T1000 (cell line): ENCODE measurements around the gene PLA2G6.
"Not testable (repeated sequence)": the region's sequence is repeated elsewhere in the genome, so short reads cannot be mapped to it uniquely, and the experiment has no call there.

Source experiments
- DNase-seq: peaks from one replicate; lab custom pipeline; 2025; ENCODE audit warnings: mixed read lengths; lab: John Stamatoyannopoulos, UW

PLA2G6 gene

DNA sequence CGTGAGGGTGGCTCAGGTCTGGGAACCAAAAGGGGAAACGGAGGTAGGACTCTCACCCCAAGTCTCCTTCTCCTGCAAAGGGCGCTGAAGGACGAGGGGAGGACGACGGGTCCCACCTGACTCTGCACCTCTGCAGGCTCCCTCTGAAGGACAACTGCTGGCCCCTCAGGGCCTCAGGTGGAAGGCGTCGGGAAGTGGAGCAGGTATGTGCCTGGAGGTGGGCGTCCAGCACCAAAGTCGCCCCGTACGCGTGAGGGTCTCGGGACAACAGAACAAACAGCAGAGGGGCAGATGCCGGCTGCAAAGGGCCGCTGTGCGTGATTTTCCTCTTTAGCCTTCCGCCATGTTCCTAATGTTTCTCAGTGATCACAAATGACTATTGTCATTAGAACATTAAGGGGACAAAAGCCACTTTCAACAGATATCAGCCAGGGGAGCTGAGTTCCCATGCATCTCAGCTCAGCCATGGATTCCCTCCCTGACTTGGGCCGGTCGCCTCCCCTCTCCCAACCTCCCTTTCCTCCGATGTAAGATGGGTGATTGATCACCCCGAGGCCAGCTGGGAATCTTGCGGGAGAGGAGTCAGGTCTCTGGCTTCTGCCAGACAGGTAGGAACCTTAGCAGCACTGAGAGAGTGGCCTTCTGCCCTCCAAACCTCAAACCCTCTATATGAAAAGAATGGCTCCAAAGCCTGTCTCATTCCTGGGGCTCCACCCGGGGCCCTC is 98.5 kb downstream of the PLA2G6 start:
- no peak for DNase-seq

DNA sequence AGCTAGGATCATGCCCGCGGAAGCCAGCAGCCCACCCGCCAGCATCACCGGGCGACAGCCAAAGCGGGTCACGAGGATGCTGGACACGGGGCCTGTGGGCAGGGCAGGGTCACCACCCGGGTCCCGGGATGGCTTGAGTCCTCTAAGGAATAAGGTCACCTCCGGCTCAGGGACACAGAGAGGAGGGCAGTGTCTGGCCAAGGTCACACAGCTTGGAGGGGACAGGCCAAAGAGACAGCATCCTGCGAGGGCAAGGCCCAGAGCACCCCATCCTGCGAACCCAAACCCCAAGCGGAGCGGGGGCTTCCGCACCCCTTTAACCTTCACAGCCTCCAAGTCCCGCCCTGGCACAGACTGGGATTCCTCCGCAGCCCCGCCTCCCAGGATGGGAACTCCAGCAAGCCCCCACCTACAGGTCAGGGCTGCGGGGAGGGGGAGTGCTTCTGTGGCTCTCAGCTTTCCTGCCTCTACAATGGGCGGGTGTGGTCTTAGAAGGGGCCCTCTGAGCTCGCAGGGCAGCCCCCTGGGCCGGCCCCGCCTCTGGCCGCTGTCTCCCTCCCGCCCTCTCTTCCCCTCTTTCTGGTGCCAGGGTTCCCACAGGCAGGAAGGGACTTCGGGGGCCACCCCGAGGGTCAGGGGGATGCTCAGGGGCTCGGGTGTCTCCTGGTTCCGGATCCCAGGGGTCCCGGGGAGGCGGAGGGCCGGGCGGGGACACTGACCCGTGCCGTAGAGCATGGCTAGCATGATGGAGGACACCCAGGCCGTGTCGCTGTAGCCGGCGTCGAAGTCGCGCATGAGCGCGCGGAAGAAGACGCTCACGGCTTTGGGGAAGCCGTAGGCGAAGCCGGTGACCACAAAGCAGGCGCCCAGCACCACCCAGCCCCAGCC is 99.4 kb downstream of the PLA2G6 start:
- no peak for DNase-seq

DNA sequence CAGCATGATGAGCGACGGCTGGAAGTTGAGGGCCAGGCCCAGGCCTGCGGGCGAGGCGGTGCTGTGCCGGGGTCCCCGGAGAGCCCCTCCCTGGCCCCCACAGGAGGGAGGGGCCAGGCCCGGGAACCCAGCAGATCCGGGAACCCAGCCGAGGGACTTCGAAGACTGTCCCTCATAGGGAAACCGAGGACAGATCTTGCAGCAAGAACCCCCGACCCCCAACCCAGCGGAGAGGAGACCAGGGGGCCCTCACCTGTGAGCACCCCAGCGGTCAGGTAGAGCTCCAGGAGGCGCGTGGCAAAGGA is 100.0 kb downstream of the PLA2G6 start:
- no peak for DNase-seq

DNA sequence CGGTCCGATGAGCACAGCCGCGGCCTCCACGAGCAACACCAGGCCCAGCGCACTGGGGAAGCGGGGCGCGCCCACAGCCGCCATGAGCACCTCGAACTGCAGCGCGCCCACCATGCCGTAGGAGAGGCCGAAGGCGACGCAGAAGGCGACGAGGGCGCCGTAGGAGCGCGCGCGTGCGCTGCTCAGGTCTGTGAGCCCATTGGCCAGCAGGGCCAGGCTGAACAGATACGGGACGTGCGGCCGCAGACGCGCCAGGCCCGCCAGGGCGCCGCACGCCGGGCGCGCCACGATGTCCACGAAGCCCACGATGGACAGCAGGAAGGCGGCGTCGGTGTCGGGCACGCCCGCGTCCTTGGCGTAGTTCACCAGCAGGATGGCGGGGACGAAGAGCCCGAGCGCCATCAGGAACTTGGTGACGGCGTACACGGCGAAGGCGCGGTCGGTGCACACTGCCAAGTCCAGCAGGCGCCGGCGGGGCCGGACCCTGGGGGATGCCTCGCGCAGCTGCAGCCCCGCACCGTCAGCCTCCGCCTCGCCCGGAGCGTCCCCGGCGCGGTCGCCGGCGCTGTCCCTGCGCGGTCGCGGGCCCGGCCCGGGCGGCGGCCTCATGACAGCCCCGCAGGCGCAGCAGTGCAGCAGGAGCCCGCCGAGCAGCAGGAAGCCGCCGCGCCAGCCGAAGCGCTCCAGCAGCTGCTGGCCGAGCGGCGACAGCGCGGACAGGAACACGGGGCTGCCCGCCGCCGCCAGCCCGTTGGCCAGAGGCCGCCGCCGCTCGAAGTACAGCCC is 100.6 kb downstream of the PLA2G6 start:
- DNase-seq: no peak

DNA sequence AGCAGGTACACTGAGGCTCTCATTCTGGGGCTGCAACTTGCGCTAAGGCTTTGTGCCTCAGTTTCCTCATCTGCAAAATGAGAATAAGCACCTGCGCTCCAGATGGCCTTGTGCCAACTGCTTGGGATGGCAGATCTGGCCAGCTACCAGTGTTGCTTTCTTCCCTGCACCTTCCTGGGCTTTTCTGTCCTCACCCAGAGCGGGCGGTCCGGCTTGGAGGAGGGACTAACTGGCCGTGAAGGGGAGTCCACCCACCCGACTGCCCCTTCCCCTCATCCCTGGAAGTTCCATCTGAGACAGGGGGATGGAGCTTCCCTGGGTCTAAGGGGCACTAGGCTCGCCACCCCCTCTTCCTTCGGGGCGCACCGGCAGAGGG is 101.2 kb downstream of the PLA2G6 start:
- DNase-seq: no peak

DNA sequence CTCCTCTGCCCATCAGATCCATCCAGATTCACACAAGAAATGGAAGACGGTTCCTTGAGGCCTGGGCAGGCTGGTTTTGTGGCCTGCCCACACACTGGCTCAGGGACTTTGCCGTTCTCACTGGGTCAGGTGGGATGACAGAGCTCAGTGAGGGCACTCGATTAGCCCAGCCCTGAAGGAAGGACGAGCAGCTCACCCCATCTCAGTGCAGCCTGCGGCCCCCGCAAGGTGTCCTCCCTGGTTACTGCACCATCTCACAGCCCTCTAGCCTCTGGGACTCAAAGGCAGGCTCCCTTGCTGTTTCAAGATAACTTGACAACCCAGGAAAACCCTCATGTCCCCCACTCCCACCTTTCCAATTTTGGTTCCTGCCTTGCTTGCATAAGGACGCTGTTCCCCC is 101.8 kb downstream of the PLA2G6 start:
- DNase-seq: no peak

DNA sequence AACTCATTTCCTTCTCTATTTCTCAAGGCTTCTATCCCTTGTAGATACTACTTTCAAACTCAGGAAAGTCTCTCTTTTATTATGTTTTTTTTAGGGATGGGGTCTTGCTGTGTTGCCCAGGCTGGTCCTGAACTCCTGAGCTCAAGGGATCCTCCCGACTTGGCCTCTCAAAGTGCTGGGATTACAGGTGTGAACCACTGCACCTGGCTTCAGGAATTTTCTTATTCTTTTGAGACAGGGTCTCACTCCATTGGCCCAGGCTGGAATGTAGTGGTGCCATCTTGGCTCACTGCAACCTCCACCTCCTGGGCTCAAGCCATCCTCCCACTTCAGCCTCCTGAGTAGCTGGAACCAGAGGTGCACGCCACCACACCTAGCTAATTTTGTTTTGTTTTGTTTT is 102.4 kb downstream of the PLA2G6 start:
- DNase-seq: not testable (repeated sequence)

DNA sequence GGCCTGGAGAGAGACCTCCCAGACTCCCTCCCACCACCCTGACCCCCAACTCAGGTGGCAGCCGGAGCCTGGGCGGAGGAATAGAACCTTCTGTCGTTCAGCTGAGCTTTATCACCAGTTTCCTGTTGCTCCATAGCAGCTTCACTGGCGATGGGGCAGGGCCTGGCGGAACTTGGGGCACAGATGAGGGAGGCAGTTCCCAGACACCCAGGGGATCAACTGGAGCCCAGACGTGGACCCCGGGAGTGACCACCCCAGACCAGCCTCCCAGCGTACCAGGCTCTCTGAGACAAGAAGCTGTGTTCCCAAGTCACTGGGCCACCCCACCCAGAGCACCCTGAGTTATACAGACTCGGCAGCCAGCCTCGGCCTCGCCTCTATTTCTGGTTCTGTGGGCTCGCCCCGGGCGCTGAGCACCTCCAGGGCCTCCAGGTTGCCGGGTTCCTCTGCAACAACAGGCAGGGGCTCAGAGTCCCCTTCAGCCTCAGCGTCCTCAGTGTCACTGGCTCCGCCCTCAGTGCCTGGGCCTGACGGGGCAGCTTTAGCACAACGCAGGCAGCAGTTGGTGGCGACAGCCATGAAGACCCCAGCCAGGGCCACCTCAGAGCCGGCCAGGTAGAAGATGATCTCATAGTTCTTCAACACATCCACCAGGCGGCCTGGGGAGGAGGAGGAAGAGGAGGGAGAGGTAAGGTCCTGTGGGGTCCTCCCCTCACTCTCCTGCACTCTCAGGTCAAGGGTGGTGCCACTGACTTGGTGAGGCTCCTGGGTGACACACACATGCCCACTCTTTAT is 103.4 kb downstream of the PLA2G6 start:
- no peak for DNase-seq

DNA sequence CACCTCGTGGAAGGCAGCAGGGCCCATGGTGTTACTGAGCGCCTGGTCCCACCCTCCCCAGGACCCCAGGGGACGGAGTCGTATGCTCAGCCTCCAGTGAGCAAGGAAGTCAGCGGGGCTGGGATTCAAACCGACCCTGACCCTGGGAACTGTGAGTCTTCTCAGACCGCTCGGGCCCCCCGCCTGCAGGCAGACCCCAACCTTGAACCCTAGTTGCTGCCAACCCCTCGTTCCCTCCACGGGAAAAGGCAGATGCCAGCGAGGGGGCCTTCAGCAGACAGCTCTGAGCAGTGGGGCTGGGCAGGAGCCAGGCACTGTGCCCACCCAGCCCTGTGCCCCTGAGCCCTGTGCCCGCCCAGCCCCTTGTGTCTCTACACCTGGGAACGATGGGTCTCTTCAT is 104.0 kb downstream of the PLA2G6 start:
- no peak for DNase-seq

DNA sequence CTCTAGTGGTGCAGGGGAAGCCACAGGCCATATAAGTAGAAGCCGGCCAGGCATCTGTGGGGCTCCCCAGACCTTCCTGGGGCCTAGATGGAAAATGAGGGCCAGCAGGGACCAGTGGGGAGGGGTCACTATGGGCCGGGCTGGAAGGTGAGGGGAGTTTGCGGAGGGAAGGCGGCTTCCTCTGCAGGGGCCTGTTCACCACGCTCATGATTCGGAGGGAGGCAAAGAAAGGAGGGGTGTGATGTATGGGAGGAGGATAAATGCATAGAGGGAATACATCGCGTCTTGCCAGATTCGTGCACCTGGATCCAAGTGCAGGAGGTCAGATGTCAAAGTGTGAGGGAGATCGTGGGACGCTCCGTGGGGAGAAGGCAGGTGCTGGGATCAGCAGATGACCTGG is 104.5 kb downstream of the PLA2G6 start:
- no peak for DNase-seq

DNA sequence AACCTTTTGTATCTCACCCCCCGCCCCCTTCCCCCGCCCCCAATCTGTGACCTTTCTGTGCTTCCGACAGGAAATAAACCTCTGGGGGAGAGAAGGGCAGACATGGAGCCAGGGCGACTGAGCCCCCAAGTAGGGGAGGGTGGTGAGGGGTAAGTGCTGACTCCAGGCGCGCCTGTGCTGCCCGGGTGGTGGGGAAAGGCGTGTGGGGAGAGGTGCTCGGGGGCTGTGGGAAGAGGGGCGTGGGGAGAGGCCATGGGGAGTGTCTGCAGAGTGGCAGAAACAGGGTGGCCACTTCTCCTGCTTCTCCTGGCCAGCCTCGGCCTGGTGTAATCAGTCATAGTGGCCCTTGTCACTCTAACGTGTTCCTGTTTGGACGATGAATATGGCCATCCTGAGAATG is 105.7 kb downstream of the PLA2G6 start:
- no peak for DNase-seq

DNA sequence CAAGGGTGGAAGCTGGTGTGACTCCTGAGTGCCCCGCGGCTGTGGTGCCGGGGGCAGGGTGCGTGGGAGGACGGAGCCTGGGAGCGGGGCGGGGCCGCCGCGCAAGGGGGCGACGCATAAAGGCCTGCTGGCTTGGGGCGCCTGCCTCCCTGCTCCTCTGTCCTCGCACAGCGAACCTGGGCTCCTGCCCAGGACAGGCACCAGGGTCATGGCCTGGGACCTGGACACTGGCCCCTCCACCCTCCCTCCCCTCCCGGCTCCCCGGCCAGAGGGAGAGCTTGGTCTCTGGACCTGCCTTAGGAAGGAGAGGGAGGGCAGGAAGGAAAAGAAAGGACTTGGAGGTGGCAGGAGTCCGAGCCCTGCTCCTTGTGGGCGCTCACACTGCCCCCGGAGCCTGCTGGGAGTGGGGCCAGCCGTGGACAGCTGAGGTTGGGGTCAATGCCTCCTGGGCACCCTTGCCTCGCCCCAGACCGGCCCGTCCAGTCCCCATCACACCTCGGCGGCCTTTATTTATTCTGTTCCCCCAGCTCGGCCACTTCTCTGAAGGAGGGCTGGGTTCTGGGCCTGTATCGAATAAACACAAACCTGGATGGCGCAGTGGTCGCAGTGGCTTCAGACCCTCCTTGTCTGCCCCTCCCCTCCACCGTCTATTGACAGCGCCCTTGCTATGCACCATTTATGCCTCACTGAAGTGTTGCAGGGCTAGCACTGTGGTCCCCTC is 106.4 kb downstream of the PLA2G6 start:
- DNase-seq: no peak

DNA sequence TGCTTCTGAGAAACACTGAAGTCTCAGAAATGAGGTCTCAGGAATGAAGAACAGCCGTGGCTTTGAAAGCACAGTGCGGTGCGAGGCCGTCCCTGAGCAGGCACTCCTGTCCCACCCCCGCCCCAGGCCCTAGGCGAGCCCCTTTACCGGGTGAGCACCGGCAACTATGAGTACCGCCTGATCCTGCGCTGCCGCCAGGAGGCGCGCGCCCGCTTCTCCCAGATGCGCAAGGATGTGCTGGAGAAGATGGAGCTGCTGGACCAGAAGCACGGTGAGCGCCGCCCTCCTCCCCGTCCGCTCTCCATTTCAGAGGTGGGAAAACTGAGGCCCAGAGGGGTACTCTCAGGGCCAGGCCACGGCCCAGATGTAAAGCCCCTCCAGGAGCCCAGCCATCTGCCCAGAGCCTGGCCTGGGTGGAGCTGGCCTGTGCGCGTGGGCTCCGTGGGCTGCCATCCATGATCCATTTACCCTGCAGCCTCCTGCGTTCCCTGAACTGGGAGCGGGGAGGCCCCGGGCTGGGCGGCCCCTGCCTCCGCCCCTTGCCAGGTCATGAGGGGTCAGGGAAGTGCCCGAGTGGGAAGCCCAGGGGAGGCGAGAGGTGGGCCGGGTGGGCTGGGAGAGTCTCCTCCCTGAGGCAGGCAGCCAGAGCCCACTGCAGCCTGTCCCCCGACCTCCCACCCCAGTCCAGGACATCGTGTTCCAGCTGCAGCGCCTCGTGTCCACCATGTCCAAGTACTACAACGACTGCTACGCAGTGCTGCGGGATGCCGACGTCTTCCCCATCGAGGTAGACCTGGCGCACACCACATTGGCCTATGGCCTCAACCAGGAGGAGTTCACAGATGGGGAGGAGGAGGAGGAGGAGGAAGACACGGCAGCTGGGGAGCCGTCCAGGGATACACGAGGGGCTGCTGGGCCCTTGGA is 107.2 kb downstream of the PLA2G6 start:
- no peak for DNase-seq

DNA sequence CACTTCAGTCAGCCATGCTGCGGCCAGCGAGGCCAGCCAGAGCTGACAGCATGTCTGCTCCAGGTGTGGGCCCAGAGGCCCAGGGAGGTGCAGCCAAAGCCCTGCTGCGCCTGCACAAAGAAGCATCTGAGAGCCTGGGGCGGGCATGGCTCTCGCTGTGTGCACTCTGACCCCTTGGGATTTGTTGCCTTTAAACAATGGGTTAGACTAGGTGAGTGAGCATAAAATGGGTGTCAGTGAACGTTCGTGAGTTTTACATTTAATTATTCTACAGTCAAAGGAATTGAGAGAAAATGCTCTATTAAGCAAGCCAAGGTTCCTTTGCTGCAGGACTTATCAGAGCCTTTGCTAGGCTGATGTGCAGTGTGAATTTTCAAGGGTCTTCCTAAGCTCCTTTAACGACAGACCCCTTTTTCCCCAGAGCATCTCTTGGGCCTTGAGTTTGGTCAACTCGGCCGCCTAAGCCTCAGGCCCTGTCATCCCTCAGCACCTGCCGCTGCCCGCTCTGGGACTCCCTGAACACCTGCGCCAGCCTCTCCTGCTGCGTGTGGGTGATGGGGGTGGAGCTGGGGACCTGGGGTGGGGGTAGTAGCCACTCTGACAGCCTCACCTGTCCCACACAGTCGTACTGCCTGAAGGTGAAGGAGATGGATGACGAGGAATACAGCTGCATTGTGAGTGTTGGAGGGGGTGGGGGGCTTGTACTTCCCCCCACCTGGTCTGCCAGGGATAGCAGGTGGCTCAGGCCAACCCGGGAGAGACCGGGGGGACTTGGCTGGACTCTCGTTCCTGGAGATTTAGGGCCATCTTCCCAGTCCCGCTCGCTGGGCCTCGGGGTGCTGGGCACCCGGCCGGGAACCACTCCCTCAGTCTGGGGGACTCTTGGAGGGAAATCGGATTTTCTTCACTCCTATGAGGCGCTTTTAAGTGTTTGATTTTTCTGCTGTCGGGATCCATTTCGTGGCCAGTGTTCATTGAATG is 108.2 kb downstream of the PLA2G6 start:
- DNase-seq: no peak

DNA sequence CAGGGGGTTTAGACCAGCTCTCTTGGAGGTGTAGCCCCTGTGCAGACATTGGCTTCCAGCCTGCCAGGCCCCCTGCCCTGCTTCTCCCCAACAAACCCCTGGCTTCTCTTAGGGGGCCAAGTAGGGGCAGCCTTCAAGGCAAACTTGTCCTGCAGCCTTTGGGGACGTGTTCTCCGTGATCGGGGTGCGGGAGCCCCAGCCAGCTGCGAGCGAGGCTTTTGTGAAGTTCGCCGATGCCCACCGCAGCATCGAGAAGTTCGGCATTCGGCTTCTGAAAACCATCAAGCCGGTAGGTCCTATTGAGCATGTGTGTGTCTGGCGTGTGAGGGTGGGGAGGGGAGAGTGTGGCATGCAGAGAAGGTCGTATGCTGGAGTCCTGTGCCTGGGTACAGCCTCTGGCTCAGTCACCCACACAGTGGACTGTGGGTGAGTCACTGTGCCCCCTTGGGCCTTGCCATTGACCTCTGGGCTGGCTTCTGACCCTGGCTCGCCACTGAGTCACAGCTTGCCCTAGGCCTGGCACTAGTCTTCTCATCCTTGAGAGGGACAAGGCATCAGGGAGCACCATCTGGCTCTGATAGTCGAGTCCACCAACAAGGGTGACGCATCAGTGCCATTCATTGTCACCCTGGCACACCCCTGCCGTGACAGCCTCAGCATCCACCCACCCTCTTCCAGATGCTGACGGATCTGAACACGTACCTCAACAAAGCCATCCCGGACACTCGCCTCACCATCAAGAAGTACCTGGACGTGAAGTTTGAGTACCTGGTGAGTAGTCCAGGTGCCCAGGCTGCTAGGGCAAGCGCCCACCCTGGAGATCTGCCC is 109.1 kb downstream of the PLA2G6 start:
- no peak for DNase-seq

DNA sequence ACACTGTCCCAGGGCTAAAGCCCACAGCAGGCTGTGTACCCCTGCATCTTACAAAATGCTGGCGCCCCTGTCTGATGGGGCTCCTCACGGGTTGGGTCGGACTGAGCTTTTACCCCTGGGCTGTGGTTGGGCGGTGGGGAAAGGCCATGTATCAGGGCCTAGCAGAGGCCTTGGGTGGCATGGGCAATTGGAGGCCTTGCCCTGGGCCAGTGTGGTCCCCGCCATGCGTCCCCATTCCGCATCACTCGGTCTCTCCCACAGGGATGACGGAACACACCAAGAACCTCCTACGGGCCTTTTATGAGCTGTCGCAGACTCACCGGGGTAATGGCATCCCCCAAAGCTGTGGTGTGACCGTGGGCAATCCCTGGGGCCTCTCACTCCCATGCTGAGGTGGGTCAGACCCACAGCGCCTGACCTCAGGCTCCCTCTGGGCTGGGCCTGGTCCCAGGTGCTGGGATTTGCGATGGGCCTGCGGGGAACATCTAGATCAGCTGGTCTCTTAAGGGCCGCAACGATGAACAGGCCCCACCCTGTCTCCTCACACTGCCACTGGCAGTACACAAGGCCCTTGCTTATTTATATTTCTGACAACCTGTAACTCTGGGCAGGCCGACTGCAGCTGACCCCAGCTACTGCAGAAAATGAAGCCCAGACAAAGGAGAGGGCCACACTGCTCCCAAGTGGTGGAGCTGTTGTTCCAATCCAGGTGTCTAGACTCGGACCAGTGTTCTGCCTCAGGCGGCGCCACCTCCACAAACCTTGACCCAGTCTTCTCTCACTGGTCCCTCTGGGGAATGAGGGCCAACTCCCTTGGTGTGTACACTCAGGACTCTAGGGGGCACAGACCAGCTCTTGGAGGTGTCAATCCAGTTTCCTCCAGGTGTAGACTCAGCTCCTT is 110.0 kb downstream of the PLA2G6 start:
- no peak for DNase-seq
